Measurements from ENCODE around the gene APOA1.

DNA sequence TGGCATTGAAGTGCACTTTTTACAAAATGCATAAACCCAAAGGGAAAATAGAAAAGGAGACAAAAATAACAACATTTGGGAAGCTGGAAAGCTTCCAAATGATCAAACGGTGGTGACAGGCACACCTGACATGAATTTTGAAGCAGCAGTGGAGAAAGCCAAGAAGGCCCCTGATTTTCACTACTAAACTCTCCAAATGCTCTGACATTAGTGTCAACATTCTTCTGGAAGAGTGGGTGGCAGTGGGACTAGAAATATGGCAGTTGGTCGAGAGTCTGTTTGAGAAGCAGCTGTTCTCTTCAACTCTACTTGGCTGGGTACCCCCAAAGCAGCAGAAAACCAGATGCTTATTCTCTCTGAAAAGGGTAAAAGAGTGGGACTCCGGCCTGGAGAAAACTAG is 33.4 kb downstream of the APOA1 start:
- TF ChIP-seq, protein P1, sequence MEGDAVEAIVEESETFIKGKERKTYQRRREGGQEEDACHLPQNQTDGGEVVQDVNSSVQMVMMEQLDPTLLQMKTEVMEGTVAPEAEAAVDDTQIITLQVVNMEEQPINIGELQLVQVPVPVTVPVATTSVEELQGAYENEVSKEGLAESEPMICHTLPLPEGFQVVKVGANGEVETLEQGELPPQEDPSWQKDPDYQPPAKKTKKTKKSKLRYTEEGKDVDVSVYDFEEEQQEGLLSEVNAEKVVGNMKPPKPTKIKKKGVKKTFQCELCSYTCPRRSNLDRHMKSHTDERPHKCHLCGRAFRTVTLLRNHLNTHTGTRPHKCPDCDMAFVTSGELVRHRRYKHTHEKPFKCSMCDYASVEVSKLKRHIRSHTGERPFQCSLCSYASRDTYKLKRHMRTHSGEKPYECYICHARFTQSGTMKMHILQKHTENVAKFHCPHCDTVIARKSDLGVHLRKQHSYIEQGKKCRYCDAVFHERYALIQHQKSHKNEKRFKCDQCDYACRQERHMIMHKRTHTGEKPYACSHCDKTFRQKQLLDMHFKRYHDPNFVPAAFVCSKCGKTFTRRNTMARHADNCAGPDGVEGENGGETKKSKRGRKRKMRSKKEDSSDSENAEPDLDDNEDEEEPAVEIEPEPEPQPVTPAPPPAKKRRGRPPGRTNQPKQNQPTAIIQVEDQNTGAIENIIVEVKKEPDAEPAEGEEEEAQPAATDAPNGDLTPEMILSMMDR (conservative IDR thresholded peaks at IDR 0.05; ENCODE audit: low read depth, low read length), result no peak
- TF ChIP-seq POLR2A (IDR thresholded peaks at IDR 0.05; ENCODE audit: low read depth, low read length) (no peak), RCOR1 (IDR thresholded peaks at IDR 0.05; ENCODE audit: insufficient replicate concordance, low read length) (no peak), SMC3 (IDR thresholded peaks at IDR 0.05; ENCODE audit: low read depth, low read length) (no peak), RAD21 (IDR thresholded peaks at IDR 0.05; ENCODE audit: low read length) (no peak), CEBPB (IDR thresholded peaks at IDR 0.05; ENCODE audit: low read depth, low read length) (no peak), CHD1 (IDR thresholded peaks at IDR 0.05; ENCODE audit: low read depth, low read length) (no peak)

Data from IMR-90 (cell line).